Stomach (tissue), 9 donors: Measurements from ENCODE around the gene GPR87. TPM values are rescaled to one million over a fixed set of nuclear protein-coding genes. Genes with fewer than 3 reads are reported as not detected.
A peak's percentile ranks its signal among the peaks of the same experiment; 100 is the strongest.

Experiments used
- DNase-seq, 2 donors: peaks; one replicate each; pipeline versions ENCODE4 v3.0.0 to v3.0.0-alpha.2; 2013 to 2019
- H3K27ac ChIP-seq, 5 donors: fragments of 200-600 bp in 4 of 5; sonication (generic) in 4 of 5; one replicate each; pipeline ENCODE4 v1.5.1; 2013 to 2019; ENCODE audit warnings: mild to moderate bottlenecking in 1 of 5, moderate library complexity in 1 of 5
- H3K27me3 ChIP-seq, 3 donors: fragments of 200-600 bp; sonication (generic); one replicate each; pipeline ENCODE4 v1.5.1; 2017 to 2019; ENCODE audit warnings: mixed run types in 1 of 3
- H3K36me3 ChIP-seq, 4 donors: fragments of 200-600 bp; sonication (generic); 1 replicate in 3 of 4; 2 replicates in 1 of 4; pipeline ENCODE4 v1.5.1; 2016 to 2019
- H3K4me1 ChIP-seq, 4 donors: fragments of 200-600 bp; sonication (generic); one replicate each; pipeline ENCODE4 v1.5.1; 2016 to 2019
- H3K4me3 ChIP-seq, 4 donors: fragments of 200-600 bp; sonication (generic) in 3 of 4; one replicate each; pipeline ENCODE4 v1.5.1; 2016 to 2019; ENCODE audit warnings: mild to moderate bottlenecking in 1 of 4
- H3K9me3 ChIP-seq, 4 donors: fragments of 200-600 bp; sonication (generic); one replicate each; pipeline ENCODE4 v1.5.1; 2016 to 2019
- CTCF ChIP-seq, 7 experiments: fragments of 450-650 bp in 4 of 7; fragments of 200-600 bp in 3 of 7; sonication (generic) in 3 of 7; IDR thresholded peaks; one replicate each; pipeline ENCODE4 v1.5.1; 2016 to 2019; ENCODE audit warnings: antibody characterized with exemption in 7 of 7, control low read depth in 2 of 7, mild to moderate bottlenecking in 1 of 7
- EP300 ChIP-seq: sonication (generic); formaldehyde crosslinking; IDR thresholded peaks from one replicate; pipeline ENCODE4 v1.6.1; 2017; ENCODE audit warnings: antibody characterized with exemption
- POLR2A ChIP-seq, 4 donors: fragments of 450-650 bp; IDR thresholded peaks; one replicate each; pipeline ENCODE4 v1.6.1; 2016; ENCODE audit warnings: antibody characterized with exemption in 4 of 4, control low read depth in 2 of 4, mild to moderate bottlenecking in 1 of 4, moderate library complexity in 1 of 4
- POLR2AphosphoS5 ChIP-seq, 3 donors: sonication (generic); formaldehyde crosslinking; IDR thresholded peaks; one replicate each; pipeline ENCODE4 v1.6.1; 2016; ENCODE audit warnings: antibody characterized with exemption in 3 of 3
- WGBS, 5 donors: extraction: QIAGEN DNeasy Blood & Tissue Kit in 3 of 5; methylation state at CpG; one replicate each; pipeline versions ENCODE4 v1.1.5 to v1.1.7; 2013 to 2018; 5-methylcytosine and 5-hydroxymethylcytosine counted together
- intact Hi-C: fragments of 100-400 bp; cut with DNase I; formaldehyde crosslinking; loops from one replicate; pipeline ENCODE4 v1.15.1; 2023; ENCODE audit warnings: low total_unique reads
- polyA plus RNA-seq, 3 donors: library from polyadenylated mRNA; stranded (reverse); fragments of 200-250 nt; gene quantifications; one replicate each; pipeline ENCODE4 v1.2.3, GENCODE V29; 2013
- total RNA-seq, 5 donors: library from RNA; depleted of rRNA; stranded (reverse); fragments of >200 nt; gene quantifications; one replicate each; pipeline versions ENCODE4 v1.1.0 to v1.2.3, GENCODE V29; 2014 to 2016
- donor health status: healthy with polysubstance abuse.
- donor health status: Bipolar disorder and iron deficiency.
- donor health status: healthy.

GPR87 gene
- total and polyA plus RNA-seq, 8 donors, result 0.37 to 32.3 TPM; not detected in 6

DNA sequence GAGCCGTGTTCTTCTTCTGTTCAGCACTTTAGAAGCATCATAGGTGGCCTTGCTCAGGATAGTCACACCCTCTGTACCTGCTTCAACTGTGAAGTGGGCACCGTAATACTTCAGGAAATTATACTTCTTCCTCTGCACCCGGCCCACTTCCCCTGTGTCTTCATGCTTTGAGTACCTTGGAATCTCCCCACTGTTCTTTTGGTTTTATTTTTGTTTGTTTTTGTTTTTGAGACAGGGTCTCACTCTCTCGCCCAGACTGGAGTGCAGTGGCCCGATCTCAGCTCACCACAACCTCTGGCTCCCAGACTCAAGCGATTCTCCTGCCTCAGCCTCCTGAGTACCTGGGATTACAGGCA lies 40.0 kb downstream of the GPR87 start:
- Histone ChIP-seq H3K4me1 (peaks cover 0 to 28% (median 7%) of the 10 kb centered on the region in 4 donors), H3K27me3 (no peaks in the 10 kb centered on the region), H3K4me3 (peak overlapping the region; percentile 18 to 34 (median 29)), H3K36me3 (no peaks in the 10 kb centered on the region), H3K27ac (peak overlapping the region in 4 of 5 donors; percentile 18 to 76 (median 56)), H3K9me3 (no peaks in the 10 kb centered on the region)
- TF ChIP-seq EP300 (no peak), POLR2AphosphoS5 (IDR thresholded peaks at IDR 0.05) (no peak), CTCF (IDR thresholded peaks at IDR 0.05) (no peak), POLR2A (IDR thresholded peaks at IDR 0.05) (no peak)
- DNase-seq, result peak in 1 of 2 donors; percentile 31
- 67 to 86% (median 78%) methylated on average over 6 of the region's 6 CpGs for WGBS, 5 donors
- intact Hi-C loops, result no loop called here

- Histone ChIP-seq H3K4me3 (peak overlapping the region; percentile 18 to 34 (median 29)), H3K9me3 (no peaks in the 10 kb centered on the region), H3K4me1 (peaks cover 0 to 33% (median 9%) of the 10 kb centered on the region in 4 donors), H3K27me3 (no peaks in the 10 kb centered on the region), H3K27ac (peak overlapping the region in 4 of 5 donors; percentile 18 to 76 (median 56)), H3K36me3 (no peaks in the 10 kb centered on the region)
- DNase-seq, result no peak
- intact Hi-C loops, result no loop called here
- WGBS, 5 donors, result 66 to 86% (median 72%) methylated on average over 2 of the region's 2 CpGs
- TF ChIP-seq POLR2AphosphoS5 (IDR thresholded peaks at IDR 0.05) (no peak), POLR2A (IDR thresholded peaks at IDR 0.05) (no peak), CTCF (IDR thresholded peaks at IDR 0.05) (no peak), EP300 (no peak)
Measured at GRCh38 chr3:151276038-151276686, 40.5 kb downstream of the GPR87 start.

- H3K4me3 ChIP-seq, result peak overlapping the region in 2 of 4 donors; percentile 30 to 34
- peaks cover 0 to 33% (median 12%) of the 10 kb centered on the region in 4 donors for H3K4me1 ChIP-seq
- WGBS, 5 donors, result 72 to 84% (median 79%) methylated on average over 5 of the region's 5 CpGs
- no peaks in the 10 kb centered on the region for H3K27me3 ChIP-seq
- TF ChIP-seq CTCF (IDR thresholded peaks at IDR 0.05) (no peak), EP300 (no peak), POLR2AphosphoS5 (IDR thresholded peaks at IDR 0.05) (no peak), POLR2A (IDR thresholded peaks at IDR 0.05) (no peak)
- H3K9me3 ChIP-seq, result no peaks in the 10 kb centered on the region
- peak overlapping the region in 2 of 5 donors; percentile 72 to 76 for H3K27ac ChIP-seq
- H3K36me3 ChIP-seq, result no peaks in the 10 kb centered on the region
- DNase-seq, result no peak
- intact Hi-C loops, result no loop called here
Measured at GRCh38 chr3:151275091-151275490, 41.5 kb downstream of the GPR87 start.

DNA sequence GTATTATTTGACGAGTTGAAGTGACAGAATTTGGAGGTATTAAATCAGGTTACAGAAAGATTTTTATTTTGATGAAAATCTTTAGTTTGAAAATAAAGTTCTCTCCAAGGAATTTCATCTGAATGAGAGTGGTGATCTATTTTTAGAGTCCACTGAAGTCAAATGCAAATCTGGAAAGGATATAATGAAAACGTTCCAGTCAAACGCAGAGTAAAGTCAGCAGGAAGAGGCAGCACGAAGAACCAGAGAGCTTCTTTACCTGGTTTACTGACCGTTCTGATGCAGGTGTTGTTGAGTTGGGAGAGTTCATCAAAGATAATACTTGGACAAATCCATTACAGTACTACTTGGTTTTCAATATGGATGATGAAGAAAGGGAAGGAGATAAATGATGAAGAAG lies 47.0 kb downstream of the GPR87 start:
- no peak for TF ChIP-seq POLR2AphosphoS5 (IDR thresholded peaks at IDR 0.05)
- no peak for TF ChIP-seq EP300
- no peak for TF ChIP-seq POLR2A (IDR thresholded peaks at IDR 0.05)
- TF ChIP-seq CTCF (IDR thresholded peaks at IDR 0.05), result no peak
- no peaks in the 10 kb centered on the region for H3K27me3 ChIP-seq
- DNase-seq, result no peak
- no peak overlapping the region for H3K4me3 ChIP-seq
- no peaks in the 10 kb centered on the region for H3K9me3 ChIP-seq
- H3K36me3 ChIP-seq, result no peaks in the 10 kb centered on the region
- WGBS, 5 donors, result 66 to 87% (median 78%) methylated on average over 5 of the region's 5 CpGs
- intact Hi-C loops, result no loop called here
- H3K4me1 ChIP-seq, result peaks cover 0 to 54% (median 24%) of the 10 kb centered on the region in 4 donors
- peak overlapping the region in 4 of 5 donors; percentile 13 to 86 (median 38) for H3K27ac ChIP-seq
